GM12865 (cell line): ENCODE results near the gene ATP10B.
"Not testable (repeated sequence)": the region's sequence is repeated elsewhere in the genome, so short reads cannot be mapped to it uniquely, and the experiment has no call there.

Source experiments
- DNase-seq: peaks from one replicate; pipeline ENCODE4 v3.0.0; 2010; ENCODE audit warnings: low read depth
- H3K4me3 ChIP-seq: 2 replicates; pipeline ENCODE4 v1.5.1; 2011; ENCODE audit warnings: mild to moderate bottlenecking, low read depth, low read length, control low read depth
- CTCF ChIP-seq: IDR thresholded peaks from 2 replicates; pipeline ENCODE4 v1.5.1; 2011; ENCODE audit warnings: low read length, control low read depth, low read depth, inconsistent platforms; ENCODE audit not compliant: insufficient read depth; ENCODE audit errors: missing control alignments

ATP10B gene

GRCh38 chr5:160824301-160825001, 27.6 kb downstream of the ATP10B start:
- no peak overlapping the region for H3K4me3 ChIP-seq
- DNase-seq = no peak
- no peak for TF ChIP-seq CTCF

- not testable (repeated sequence) for DNase-seq
Measured at GRCh38 chr5:160812996-160813395, 39.0 kb downstream of the ATP10B start.

GRCh38 chr5:160805376-160805775, 46.6 kb downstream of the ATP10B start:
- no peak for TF ChIP-seq CTCF
- no peak overlapping the region for H3K4me3 ChIP-seq
- no peak for DNase-seq

More at GRCh38 chr5:160812996-160813395, 39.0 kb downstream of the ATP10B start:
- H3K4me3 ChIP-seq = not testable (repeated sequence)

GRCh38 chr5:160802592-160802991, 49.4 kb downstream of the ATP10B start:
- no peak overlapping the region for H3K4me3 ChIP-seq
- peak; percentile 8 for DNase-seq
- no peak for TF ChIP-seq CTCF

- DNase-seq = no peak
- TF ChIP-seq CTCF = no peak
Measured at GRCh38 chr5:160800375-160801275, 51.4 kb downstream of the ATP10B start.

GRCh38 chr5:160799184-160799583, 52.8 kb downstream of the ATP10B start:
- TF ChIP-seq CTCF = no peak
- peak; percentile 29 for DNase-seq
- no peak overlapping the region for H3K4me3 ChIP-seq

More at GRCh38 chr5:160800375-160801275, 51.4 kb downstream of the ATP10B start:
- no peak overlapping the region for H3K4me3 ChIP-seq

GRCh38 chr5:160797020-160797419, 55.0 kb downstream of the ATP10B start:
- no peak for DNase-seq
- H3K4me3 ChIP-seq = no peak overlapping the region
- TF ChIP-seq CTCF = no peak
